HCT116 (cell line): Measurements from ENCODE around the gene DOC2A. TPM values are rescaled to one million over a fixed set of nuclear protein-coding genes. Genes with fewer than 3 reads are reported as not detected.
A peak's percentile ranks its signal among the peaks of the same experiment; 100 is the strongest.

ENCODE experiments used
- ATAC-seq: fragments of 200-7000 bp; cut with Tn5 transposase; 2 replicates; pipeline ENCODE4 v1.9.1; 2020; ENCODE audit warnings: mild to moderate bottlenecking, moderate library complexity
- BruUV-seq: library from RNA; stranded (reverse); fragments of 400-500 nt; replicated peaks from 2 replicates; lab custom pipeline; 2021; lab: Mats Ljungman, UMichigan
- CTCF ChIA-PET: fragments of 300-600 bp; sonication (Branson Sonifier 250); formaldehyde crosslinking; loops from one replicate; lab custom pipeline; 2021; ENCODE audit warnings: antibody characterized with exemption; lab: Charles Lee
- POLR2A ChIA-PET: fragments of 300-600, 350-600 bp; sonication (Branson Sonifier 250); formaldehyde crosslinking; loops from one replicate; lab custom pipeline; 2021; ENCODE audit warnings: antibody characterized with exemption; lab: Charles Lee
- RAD21 ChIA-PET, 2 experiments: fragments of 300-600 bp; sonication (Branson Sonifier 250); formaldehyde crosslinking; loops; one replicate each; lab custom pipeline; 2023; ENCODE audit warnings: low total read pairs in 2 of 2; ENCODE audit not compliant: uncharacterized antibody in 2 of 2, unreplicated experiment in 2 of 2, low non-redundant PET in 1 of 2; lab: Charles Lee
- DNase-seq: peaks from one replicate; pipeline ENCODE4 v3.0.0-alpha.2; 2010; ENCODE audit warnings: low read depth, low spot score
- H2AFZ ChIP-seq: fragments of 200-600 bp; shearing (Covaris generic), sonication (generic); 2 replicates; pipeline ENCODE4 v1.6.1; 2017; ENCODE audit warnings: low read depth, mixed run types, mixed read lengths, antibody characterized with exemption, low read length; ENCODE audit not compliant: poor library complexity, severe bottlenecking
- H3K27ac ChIP-seq: 2 replicates; pipeline ENCODE4 v1.5.1; 2012; ENCODE audit warnings: low read depth, low read length
- H3K27me3 ChIP-seq: fragments of 200-600 bp; sonication (generic); 2 replicates; pipeline ENCODE4 v1.6.1; 2016; ENCODE audit warnings: mixed run types, low read length, mixed read lengths; ENCODE audit not compliant: insufficient read depth
- H3K36me3 ChIP-seq, 2 experiments: fragments of 200-500 bp in 1 of 2; fragments of 200-600 bp in 1 of 2; sonication (Bioruptor generic) in 1 of 2; sonication (generic) in 1 of 2; 2 replicates each; pipeline versions ENCODE4 v1.5.1 to v1.6.1; 2014 to 2016; ENCODE audit warnings: low read length in 2 of 2, inconsistent platforms in 1 of 2, mixed read lengths in 1 of 2, mixed run types in 1 of 2; ENCODE audit not compliant: insufficient read depth in 2 of 2, control insufficient read depth in 1 of 2
- H3K4me1 ChIP-seq, 2 experiments: fragments of 200-600 bp in 1 of 2; sonication (generic) in 1 of 2; 2 replicates each; pipeline versions ENCODE4 v1.5.1 to v1.6.1; 2012 to 2017; ENCODE audit warnings: low read length in 2 of 2, inconsistent platforms in 1 of 2, mild to moderate bottlenecking in 1 of 2, mixed read lengths in 1 of 2, mixed run types in 1 of 2, moderate library complexity in 1 of 2; ENCODE audit not compliant: insufficient read depth in 2 of 2, control insufficient read depth in 1 of 2
- H3K4me2 ChIP-seq: fragments of 200-600 bp; sonication (generic); 2 replicates; pipeline ENCODE4 v1.6.1; 2017; ENCODE audit warnings: mixed run types, low read length, mixed read lengths
- H3K4me3 ChIP-seq, 2 experiments: fragments of 200-600 bp in 1 of 2; sonication (generic) in 1 of 2; replicated peaks in 1 of 2; 2 replicates each; pipeline ENCODE4 v1.5.1; 2011 to 2016; ENCODE audit warnings: low read length in 2 of 2, control low read depth in 1 of 2, low read depth in 1 of 2, mild to moderate bottlenecking in 1 of 2, mixed read lengths in 1 of 2, mixed run types in 1 of 2
- H3K79me2 ChIP-seq: fragments of 200-600 bp; sonication (generic); 2 replicates; pipeline ENCODE4 v1.6.1; 2017; ENCODE audit warnings: mild to moderate bottlenecking, mixed run types, low read length, moderate library complexity, mixed read lengths; ENCODE audit not compliant: insufficient read depth
- H3K9ac ChIP-seq: fragments of 200-600 bp; sonication (generic); 2 replicates; pipeline ENCODE4 v1.6.1; 2016; ENCODE audit warnings: low read length, mixed read lengths
- H3K9me2 ChIP-seq: fragments of 200-600 bp; sonication (generic), shearing (Covaris generic); 2 replicates; pipeline ENCODE4 v1.6.1; 2017; ENCODE audit warnings: mixed run types, mild to moderate bottlenecking, moderate library complexity; ENCODE audit not compliant: insufficient read depth
- H3K9me3 ChIP-seq, 2 experiments: fragments of 200-500 bp in 1 of 2; fragments of 200-600 bp in 1 of 2; sonication (Bioruptor generic) in 1 of 2; sonication (generic) in 1 of 2; 2 replicates each; pipeline ENCODE4 v1.6.1; 2014 to 2017; ENCODE audit warnings: low read length in 2 of 2, mixed read lengths in 2 of 2, inconsistent platforms in 1 of 2, low read depth in 1 of 2, mild to moderate bottlenecking in 1 of 2, mixed run types in 1 of 2, moderate library complexity in 1 of 2; ENCODE audit not compliant: control insufficient read depth in 1 of 2, insufficient read depth in 1 of 2
- H4K20me1 ChIP-seq: fragments of 200-600 bp; sonication (generic), shearing (Covaris generic); 2 replicates; pipeline ENCODE4 v1.6.1; 2017; ENCODE audit warnings: mixed run types, mild to moderate bottlenecking, moderate library complexity; ENCODE audit not compliant: insufficient read depth
- CBX3 ChIP-seq: IDR thresholded peaks from 2 replicates; pipeline ENCODE4 v1.6.1; 2012; ENCODE audit warnings: low read depth
- CEBPB ChIP-seq: IDR thresholded peaks from 2 replicates; pipeline ENCODE4 v1.6.1; 2012; ENCODE audit warnings: low read depth
- EZH2phosphoT487 ChIP-seq: fragments of 200-600 bp; IDR thresholded peaks from 2 replicates; pipeline ENCODE4 v1.6.1; 2018; ENCODE audit warnings: antibody characterized with exemption, borderline replicate concordance
- FOSL1 ChIP-seq: IDR thresholded peaks from 2 replicates; pipeline ENCODE4 v1.6.1; 2012; ENCODE audit warnings: low read depth
- SIN3A ChIP-seq: IDR thresholded peaks from 2 replicates; pipeline ENCODE4 v1.6.1; 2012; ENCODE audit warnings: low read depth
- ZNF274 ChIP-seq: fragments of 200-500 bp; sonication (Bioruptor generic); IDR thresholded peaks from 2 replicates; pipeline ENCODE4 v1.6.1; 2014; ENCODE audit warnings: mild to moderate bottlenecking, low read depth, low read length, inconsistent platforms
- intact Hi-C: fragments of 100-400 bp; cut with micrococcal nuclease; formaldehyde crosslinking; loops from 2 replicates; pipeline ENCODE4 v1.10.0; 2022
- total RNA-seq: library from RNA; stranded (reverse); gene quantifications from one replicate; pipeline ENCODE4 v1.2.1, GENCODE V29; 2021; ENCODE audit not compliant: unreplicated experiment
- TF ChIP-seq, protein P1 (sequence below): IDR thresholded peaks from 2 replicates; pipeline ENCODE4 v1.6.1; 2012

The DOC2A gene
- total RNA-seq, 1 experiment from 2014 or later: 17.3 TPM

DNA sequence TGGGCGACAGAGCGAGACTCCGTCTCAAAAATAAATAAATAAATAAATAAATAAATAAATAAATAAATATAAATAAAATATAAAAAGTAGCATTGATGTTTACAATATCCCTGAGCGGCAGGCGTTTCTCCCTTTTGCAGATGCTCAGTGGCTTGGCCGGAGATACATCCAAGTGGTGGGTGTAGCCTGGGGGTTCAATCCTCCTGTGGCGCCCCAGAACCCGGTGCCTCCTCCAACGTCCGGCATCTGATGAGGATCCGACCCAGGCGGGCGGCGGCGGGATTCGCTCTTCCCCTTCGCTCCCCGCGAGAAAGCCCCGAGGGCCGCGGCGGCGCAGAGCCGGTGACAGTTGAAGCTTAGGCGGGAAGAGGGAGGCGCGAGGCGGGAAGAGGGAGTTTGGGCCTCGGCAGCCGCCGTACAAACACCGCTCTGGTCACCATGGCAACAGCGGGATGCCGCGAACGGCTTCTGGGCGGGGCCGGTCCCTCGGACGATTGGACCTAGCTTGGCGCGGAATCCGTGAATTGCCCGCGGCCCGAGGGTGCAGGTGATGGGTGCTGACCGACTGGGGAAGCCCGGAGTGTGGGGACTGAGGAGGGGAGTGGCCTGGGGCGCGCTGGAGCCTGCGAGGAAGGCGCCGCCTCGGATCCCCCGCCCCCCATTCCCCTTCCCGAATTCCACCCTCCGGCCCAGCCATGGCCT is 42.0 kb upstream of the DOC2A start (continued):
- TF ChIP-seq EZH2phosphoT487 (no peak), SIN3A (peak; percentile 98), CBX3 (peak; percentile 98), CEBPB (no peak), ZNF274 (no peak)
- TF ChIP-seq, protein P1, sequence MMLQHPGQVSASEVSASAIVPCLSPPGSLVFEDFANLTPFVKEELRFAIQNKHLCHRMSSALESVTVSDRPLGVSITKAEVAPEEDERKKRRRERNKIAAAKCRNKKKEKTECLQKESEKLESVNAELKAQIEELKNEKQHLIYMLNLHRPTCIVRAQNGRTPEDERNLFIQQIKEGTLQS: no peak

DNA sequence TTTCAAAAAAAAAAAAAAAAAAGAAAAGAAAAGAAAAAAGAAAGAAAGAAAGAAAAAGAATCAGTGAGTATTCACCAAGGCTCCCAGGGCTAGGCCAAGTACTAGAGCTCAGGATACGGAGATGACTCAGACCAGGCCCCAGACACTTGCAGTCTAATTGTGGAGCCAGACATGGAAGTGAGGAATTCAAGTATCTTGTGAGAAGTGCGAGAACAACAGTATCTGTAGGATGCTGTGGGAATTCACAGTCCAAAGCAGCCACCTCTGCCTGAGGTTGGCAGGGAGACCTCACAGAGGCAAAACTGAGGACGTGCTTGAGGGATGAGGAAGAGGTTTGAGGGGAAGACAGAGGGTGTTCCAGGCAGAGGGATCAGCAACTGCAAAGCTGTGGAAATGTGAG is 40.7 kb upstream of the DOC2A start:
- Histone ChIP-seq H3K4me3 (no peak overlapping the region), H3K9me2 (no peaks in the 10 kb centered on the region), H3K9me3 (no peaks in the 10 kb centered on the region), H3K4me2 (peak overlapping the region; percentile 20), H3K27ac (no peak overlapping the region), H3K9ac (peak overlapping the region; percentile 30), H2AFZ (no peak overlapping the region), H3K79me2 (peaks cover 7% of the 10 kb centered on the region), H3K27me3 (no peaks in the 10 kb centered on the region), H4K20me1 (no peaks in the 10 kb centered on the region), H3K4me1 (peaks cover 8 to 42% of the 10 kb centered on the region in 2 experiments; a peak in 3 of 4 replicates), H3K36me3 (no peaks in the 10 kb centered on the region)
- DNase-seq (no peak), ATAC-seq (no peak)
- TF ChIP-seq FOSL1: no peak
- POLR2A ChIA-PET: interaction anchor here (0.6 kb wide), 1 partner anchor 130 kb away, joined by 4 read pairs; no protein-coding TSS in a partner anchor
- RAD21 ChIA-PET: no interaction called here
- CTCF ChIA-PET: interaction anchor here (0.7 kb wide), 1 partner anchor 122 kb away, joined by 4 read pairs; no protein-coding TSS in a partner anchor
- BruUV-seq: no TSS peak
- intact Hi-C loops: no loop called here

DNA sequence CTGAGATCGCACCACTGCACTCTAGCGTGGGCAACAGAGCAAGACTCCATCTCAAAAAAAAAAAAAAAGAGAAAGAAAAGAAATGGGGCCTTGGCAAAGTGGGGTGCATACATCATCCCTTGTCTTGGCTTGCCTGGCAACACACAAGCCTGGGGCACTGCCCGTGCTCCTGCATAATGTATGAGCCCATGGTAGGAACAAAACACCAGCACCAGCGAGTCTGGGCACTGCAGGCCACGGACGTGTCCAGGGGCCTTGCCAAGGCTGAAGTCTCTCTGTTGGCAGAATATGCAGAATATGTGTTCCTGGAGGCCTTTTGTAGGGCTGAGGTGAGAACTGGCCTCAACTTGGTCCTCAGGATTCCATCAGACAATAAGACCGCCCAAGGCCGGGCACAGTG is 39.0 kb upstream of the DOC2A start:
- Histone ChIP-seq H3K9me3 (no peaks in the 10 kb centered on the region), H4K20me1 (no peaks in the 10 kb centered on the region), H3K27me3 (no peaks in the 10 kb centered on the region), H3K9ac (no peak overlapping the region), H3K36me3 (no peaks in the 10 kb centered on the region), H3K4me3 (no peak overlapping the region), H3K9me2 (no peaks in the 10 kb centered on the region), H3K4me2 (no peak overlapping the region), H3K79me2 (peaks cover 7% of the 10 kb centered on the region), H3K27ac (no peak overlapping the region), H3K4me1 (peaks cover 13 to 48% of the 10 kb centered on the region in 2 experiments; a peak in 3 of 4 replicates), H2AFZ (no peak overlapping the region)
- CTCF ChIA-PET: interaction anchor here (2.8 kb wide), 1 partner anchor 17 kb away, joined by 8 read pairs; no protein-coding TSS in a partner anchor
- RAD21 ChIA-PET: no interaction called here
- intact Hi-C loops: no loop called here
- POLR2A ChIA-PET: no interaction called here
- ATAC-seq (no peak), DNase-seq (no peak)
- BruUV-seq: no TSS peak
- TF ChIP-seq EZH2phosphoT487: no peak
